Adrenal gland (tissue), 12 donors: ENCODE data around the gene MOV10L1. TPM values are rescaled to one million over a fixed set of nuclear protein-coding genes. Genes with fewer than 3 reads are reported as not detected.
A peak's percentile ranks its signal among the peaks of the same experiment; 100 is the strongest.

Source experiments
- DNase-seq, 7 donors: peaks; one replicate each; pipeline ENCODE4 v3.0.0-alpha.2; 2019 to 2020
- H3K27ac ChIP-seq, 5 donors: fragments of 200-600 bp; sonication (generic) in 4 of 5; 1 replicate in 3 of 5; 2 replicates in 2 of 5; pipeline versions ENCODE4 v1.5.1 to v1.8.0; 2016 to 2020; ENCODE audit warnings: mild to moderate bottlenecking in 1 of 5
- H3K27me3 ChIP-seq: fragments of 200-600 bp; 2 replicates; pipeline ENCODE4 v1.8.0; 2021
- H3K36me3 ChIP-seq, 2 donors: fragments of 200-600 bp; replicated peaks in 1 of 2; 1 replicate in 1 of 2; 2 replicates in 1 of 2; pipeline versions ENCODE4 v1.5.1 to v1.8.0; 2018 to 2022
- H3K4me1 ChIP-seq, 2 donors: fragments of 200-600 bp; replicated peaks in 1 of 2; 1 replicate in 1 of 2; 2 replicates in 1 of 2; pipeline versions ENCODE4 v1.5.1 to v1.8.0; 2018 to 2021
- H3K4me3 ChIP-seq, 4 donors: fragments of 200-600 bp; sonication (generic) in 3 of 4; one replicate each; pipeline ENCODE4 v1.5.1; 2016 to 2018
- H3K9me3 ChIP-seq, 3 donors: fragments of 200-600 bp; sonication (generic) in 1 of 3; replicated peaks in 1 of 3; 1 replicate in 2 of 3; 2 replicates in 1 of 3; pipeline versions ENCODE4 v1.5.1 to v1.8.0; 2016 to 2021
- CTCF ChIP-seq, 6 experiments: fragments of 450-650 bp in 4 of 6; fragments of 200-600 bp in 2 of 6; sonication (generic) in 1 of 6; IDR thresholded peaks; 1 replicate in 5 of 6; 2 replicates in 1 of 6; pipeline versions ENCODE4 v1.5.1 to v1.8.0; 2016 to 2021; ENCODE audit warnings: antibody characterized with exemption in 6 of 6, mild to moderate bottlenecking in 2 of 6, moderate library complexity in 1 of 6
- POLR2A ChIP-seq, 2 donors: fragments of 450-650 bp; IDR thresholded peaks; one replicate each; pipeline ENCODE4 v1.6.1; 2017; ENCODE audit warnings: antibody characterized with exemption in 2 of 2, mild to moderate bottlenecking in 2 of 2, moderate library complexity in 1 of 2
- WGBS, 4 donors: extraction: QIAGEN DNeasy Blood & Tissue Kit in 2 of 4; methylation state at CpG; one replicate each; pipeline versions ENCODE4 v1.1.5 to v1.1.7; 2013 to 2017; 5-methylcytosine and 5-hydroxymethylcytosine counted together
- intact Hi-C, 2 donors: fragments of 100-400 bp; cut with DNase I; formaldehyde crosslinking; loops; one replicate each; pipeline versions ENCODE4 v1.14.1 to v1.15.0; 2022 to 2023
- polyA plus RNA-seq, 3 donors: library from polyadenylated mRNA; stranded (reverse); fragments of 200-250 nt in 2 of 3; fragments of 350-450 nt in 1 of 3; fragmentation: Illumina TruSeq in 1 of 3; extraction: RNeasy Lipid Tissue Mini Kit (QIAGEN cat#74804) in 1 of 3; gene quantifications; one replicate each; pipeline ENCODE4 v1.2.3, GENCODE V29; 2013 to 2014
- total RNA-seq, 9 donors: library from RNA; depleted of rRNA in 4 of 9; stranded (reverse); fragments of >200 nt in 4 of 9; fragments of 120-200 nt in 1 of 9; fragmentation: NEBNext Ultra II Directional in 1 of 9; extraction: Animal tissue kit (Norgen Biotek cat#: 25700) in 1 of 9; gene quantifications; one replicate each; pipeline versions ENCODE4 v1.1.0 to v1.2.4, GENCODE V29; 2013 to 2023
- donor health status: healthy with polysubstance abuse.
- donor health status: Bipolar disorder and iron deficiency.
- donor health status: DM: yes; HTN: yes; CAD: no.
- donor health status: DM: no; HTN: no; CAD: no.
- donor health status: DM: no; HTN: no; CAD: no.
- donor health status: DM: yes; HTN: yes; CAD: no.

Gene MOV10L1
- total and polyA plus RNA-seq, 12 donors = 0.14 to 0.74 (median 0.40) TPM; not detected in 5

- H3K4me3 ChIP-seq = no peak overlapping the region
- peaks cover 9% of the 10 kb centered on the region for H3K27me3 ChIP-seq
- TF ChIP-seq CTCF (IDR thresholded peaks at IDR 0.05) (no peak), POLR2A (IDR thresholded peaks at IDR 0.05) (no peak)
- H3K36me3 ChIP-seq = no peaks in the 10 kb centered on the region
- intact Hi-C loops = no loop called here
- DNase-seq = no peak
- no peak overlapping the region for H3K27ac ChIP-seq
- H3K9me3 ChIP-seq = no peaks in the 10 kb centered on the region
- peaks cover 0 to 5% of the 10 kb centered on the region in 2 donors for H3K4me1 ChIP-seq
- WGBS, 4 donors = 89 to 91% (median 91%) methylated on average over 18 of the region's 18 CpGs
Observed at GRCh38 chr22:50053861-50054260, 35.9 kb upstream of the MOV10L1 start.

GRCh38 chr22:50056214-50056972 lies 33.4 kb upstream of the MOV10L1 start:
- Histone ChIP-seq H3K4me1 (peaks cover 0 to 5% of the 10 kb centered on the region in 2 donors), H3K27ac (no peak overlapping the region), H3K27me3 (peaks cover 29% of the 10 kb centered on the region), H3K9me3 (no peaks in the 10 kb centered on the region), H3K4me3 (no peak overlapping the region), H3K36me3 (no peaks in the 10 kb centered on the region)
- TF ChIP-seq POLR2A (IDR thresholded peaks at IDR 0.05) (no peak), CTCF (IDR thresholded peaks at IDR 0.05) (no peak)
- DNase-seq = no peak
- 77 to 81% (median 79%) methylated on average over 28 to 34 of the region's 34 CpGs for WGBS, 4 donors
- intact Hi-C loops = no loop called here

- TF ChIP-seq CTCF (IDR thresholded peaks at IDR 0.05) (no peak), POLR2A (IDR thresholded peaks at IDR 0.05) (no peak)
- H3K27ac ChIP-seq = no peak overlapping the region
- no peak overlapping the region for H3K4me3 ChIP-seq
- H3K27me3 ChIP-seq = peaks cover 30% of the 10 kb centered on the region
- intact Hi-C loops = no loop called here
- no peaks in the 10 kb centered on the region for H3K9me3 ChIP-seq
- no peak for DNase-seq
- peaks cover 0 to 5% of the 10 kb centered on the region in 2 donors for H3K4me1 ChIP-seq
- H3K36me3 ChIP-seq = no peaks in the 10 kb centered on the region
- WGBS, 4 donors = 77 to 82% (median 80%) methylated on average over 11 to 14 of the region's 14 CpGs
Observed at GRCh38 chr22:50057278-50058060, 32.3 kb upstream of the MOV10L1 start.

GRCh38 chr22:50058061-50058905 lies 31.5 kb upstream of the MOV10L1 start, which contains the start of gene TTLL8:
TTLL8 (minus strand) TSS chr22:50058298.
- Histone ChIP-seq H3K27me3 (peaks cover 27% of the 10 kb centered on the region), H3K4me3 (peak within 1 kb of the TSS in 1 of 4 donors; percentile 34), H3K4me1 (peaks cover 0 to 5% of the 10 kb centered on the region in 2 donors), H3K27ac (no peak within 1 kb of the TSS), H3K36me3 (no peaks in the 10 kb centered on the region), H3K9me3 (no peaks in the 10 kb centered on the region)
- TF ChIP-seq POLR2A (IDR thresholded peaks at IDR 0.05) = no peak
- no peak for TF ChIP-seq CTCF (IDR thresholded peaks at IDR 0.05)
- intact Hi-C loops = no loop called here
- WGBS, 4 donors = 6 to 40% (median 14%) methylated on average over 8 to 101 of the region's 102 CpGs
- no peak for DNase-seq
